Left cardiac atrium (tissue), 4 donors: ENCODE data around the gene TBC1D1. TPM values are rescaled to one million over a fixed set of nuclear protein-coding genes. Genes with fewer than 3 reads are reported as not detected.
"Not testable (repeated sequence)": the region's sequence is repeated elsewhere in the genome, so short reads cannot be mapped to it uniquely, and the experiment has no call there.

Experiments
- ATAC-seq, 2 donors: fragments of 200-7000 bp; cut with Tn5 transposase; one replicate each; pipeline ENCODE4 v1.9.1; 2020; ENCODE audit warnings: mild to moderate bottlenecking in 2 of 2, moderate library complexity in 2 of 2
- DNase-seq: peaks from one replicate; pipeline ENCODE4 v3.0.0-alpha.2; 2020
- intact Hi-C, 2 donors: fragments of 100-400 bp; cut with DNase I; formaldehyde crosslinking; loops; one replicate each; pipeline versions ENCODE4 v1.14.1 to v1.15.1; 2022 to 2023
- total RNA-seq, 2 donors: library from RNA; stranded (reverse); fragmentation: NEBNext Ultra II Directional; extraction: Animal tissue kit (Norgen Biotek cat#: 25700); gene quantifications; one replicate each; pipeline ENCODE4 v1.2.1, GENCODE V29; 2021
- donor health status: DM: no; HTN: yes; CAD: no.
- donor health status: DM: no; HTN: yes; CAD: no; lungs with severe emphysema.
- donor health status: DM: yes; HTN: yes; CAD: no.
- donor health status: Dilated cardiomyopathy.

Gene TBC1D1
- total RNA-seq, 2 donors from 2014 or later, result 116 to 130 TPM

- DNase-seq, result no peak
- intact Hi-C loops, result no loop called here
- ATAC-seq, result peak in 1 of 2 donors; percentile 35
Measured at GRCh38 chr4:37917388-37917787, 26.5 kb downstream of the TBC1D1 start.

GRCh38 chr4:37918653-37919052 is 27.8 kb downstream of the TBC1D1 start:
- DNase-seq (no peak), ATAC-seq (no peak)
- intact Hi-C loops, result no loop called here

GRCh38 chr4:37922328-37922727 is 31.4 kb downstream of the TBC1D1 start:
- no peak for DNase-seq
- intact Hi-C loops, result no loop called here
- peak in 1 of 2 donors; percentile 64 for ATAC-seq

- ATAC-seq, DNase-seq, intact Hi-C loops: not testable (repeated sequence)
Measured at GRCh38 chr4:37923089-37923488, 32.2 kb downstream of the TBC1D1 start.

DNA sequence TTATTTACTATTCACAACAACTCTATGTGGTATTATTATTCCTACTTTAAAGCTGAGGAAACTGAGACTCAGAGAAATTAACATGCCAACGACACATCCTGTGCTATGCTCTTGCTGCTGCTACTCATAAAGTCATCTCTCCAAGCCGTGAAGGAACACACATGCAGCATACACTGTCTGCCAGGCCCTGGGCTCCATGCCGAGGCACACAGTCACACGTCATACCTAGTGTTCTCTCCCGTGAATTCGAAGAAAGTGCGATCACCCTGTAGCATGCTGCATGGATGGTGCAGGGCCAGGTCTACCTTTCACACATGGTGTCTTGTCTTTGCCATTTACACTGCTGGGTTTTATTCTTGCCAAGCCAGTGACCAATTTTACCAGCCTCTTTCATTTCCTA is 34.1 kb downstream of the TBC1D1 start:
- DNase-seq, result no peak
- no peak for ATAC-seq
- intact Hi-C loops, result no loop called here

DNA sequence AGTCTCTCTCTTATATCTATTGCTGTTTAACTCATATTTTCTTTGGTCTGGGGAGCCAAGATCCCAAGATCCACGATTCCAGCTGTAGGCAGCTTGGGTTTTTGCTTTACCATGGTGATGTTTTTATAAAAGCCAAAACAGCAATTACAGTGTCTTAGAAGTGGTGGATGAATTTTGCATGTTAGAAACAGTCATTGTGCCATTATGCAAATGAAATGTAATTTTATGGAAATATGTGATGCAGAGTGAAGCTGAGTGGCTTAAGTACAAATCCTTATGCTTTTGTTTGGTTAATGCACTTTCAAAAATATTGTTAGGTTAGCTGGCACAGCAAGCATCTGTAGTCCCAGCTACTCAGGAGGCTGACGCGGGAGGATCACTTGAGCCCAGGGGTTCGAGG is 36.5 kb downstream of the TBC1D1 start:
- intact Hi-C loops, result no loop called here
- DNase-seq, result no peak
- ATAC-seq, result no peak

GRCh38 chr4:37928426-37929416 is 37.8 kb downstream of the TBC1D1 start:
- no peak for DNase-seq
- no peak for ATAC-seq
- intact Hi-C loops, result no loop called here

DNA sequence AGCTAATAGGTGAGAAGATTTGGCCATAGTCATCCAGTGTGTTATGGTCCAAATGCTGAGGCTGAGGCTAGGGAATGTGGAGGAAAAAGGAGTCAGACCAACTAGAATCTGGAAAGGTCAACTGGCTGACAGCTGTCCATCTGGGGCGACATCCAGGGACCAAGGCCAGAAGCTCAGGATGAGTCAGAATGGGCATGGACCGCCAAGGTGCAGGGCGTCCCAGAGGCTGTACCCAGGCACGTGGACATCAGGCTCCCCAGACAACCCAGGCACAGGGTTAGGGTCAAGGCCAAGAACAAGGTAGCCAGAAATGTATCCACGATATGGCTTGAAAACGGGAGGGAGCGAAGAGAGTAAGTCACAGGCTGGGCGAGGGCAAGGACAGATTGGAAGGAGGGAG is 43.2 kb downstream of the TBC1D1 start:
- ATAC-seq, result peak in 1 of 2 donors; percentile 38
- intact Hi-C loops, result no loop called here

DNA sequence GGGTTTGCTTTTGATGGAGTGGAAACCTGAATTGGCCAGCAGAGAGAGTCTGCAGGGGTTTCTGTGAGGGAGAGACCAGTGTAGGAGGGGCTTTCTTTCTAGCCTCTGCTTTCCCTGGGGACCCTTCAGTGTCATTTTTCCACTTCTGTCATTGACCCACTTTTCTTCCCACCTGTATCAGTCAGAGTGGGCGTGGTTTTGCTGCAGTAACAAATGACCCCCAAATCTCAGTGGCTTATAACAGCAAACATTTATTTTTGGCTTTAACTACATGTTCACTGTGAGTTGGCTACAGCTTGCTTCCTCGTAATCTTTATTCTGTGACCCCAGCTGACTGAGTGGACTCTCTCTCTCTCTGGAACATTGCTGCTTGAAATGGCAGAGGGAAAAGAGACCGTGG is 43.7 kb downstream of the TBC1D1 start:
- no peak for DNase-seq
- no peak for ATAC-seq
- intact Hi-C loops, result no loop called here

More for the DNA sequence above, 43.2 kb downstream of the TBC1D1 start:
- no peak for DNase-seq

DNA sequence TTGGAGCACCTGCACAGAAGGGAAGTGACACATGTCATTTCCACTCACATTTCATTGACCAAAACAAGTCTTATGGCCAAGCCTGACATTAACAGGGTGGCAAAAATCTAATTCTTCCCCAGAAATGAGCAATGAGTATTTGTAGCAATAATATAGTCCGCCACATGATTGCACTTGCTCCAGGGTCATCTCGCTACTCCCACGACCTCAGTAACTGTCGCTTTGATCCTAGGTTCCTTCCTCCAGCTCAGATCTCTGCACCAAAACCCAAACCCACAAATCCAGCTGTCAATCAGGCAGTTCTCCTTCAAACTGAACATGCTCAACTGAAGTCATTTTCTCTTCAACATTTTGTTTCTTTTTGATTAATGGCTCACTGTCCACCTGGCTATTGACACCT is 44.1 kb downstream of the TBC1D1 start:
- DNase-seq (no peak), ATAC-seq (no peak)
- intact Hi-C loops, result no loop called here

- DNase-seq, result peak; percentile 52
- intact Hi-C loops, result no loop called here
- ATAC-seq, result peak; percentile 94 to 96
Measured at GRCh38 chr4:37936889-37937498, 46.1 kb downstream of the TBC1D1 start.

DNA sequence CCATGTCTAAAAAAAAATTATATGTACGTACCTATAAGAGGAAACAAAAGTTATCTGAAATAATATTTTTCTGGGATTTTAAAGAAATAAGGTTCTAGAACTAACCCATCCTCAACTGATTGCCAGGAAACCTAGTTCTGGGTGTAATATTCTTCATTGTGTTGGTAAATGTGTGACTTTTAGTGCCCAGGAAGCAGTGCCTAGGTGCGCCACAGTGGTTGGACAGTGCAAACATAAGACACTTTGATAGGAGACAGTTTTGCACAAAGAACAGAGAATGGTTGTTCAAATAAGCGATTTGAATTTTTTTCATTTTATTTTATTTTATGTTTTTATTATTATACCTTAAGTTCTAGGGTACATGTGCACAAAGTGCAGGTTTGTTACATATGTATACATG is 47.3 kb downstream of the TBC1D1 start:
- ATAC-seq, result no peak
- DNase-seq, result no peak
- intact Hi-C loops, result no loop called here

GRCh38 chr4:37946503-37947179 is 55.8 kb downstream of the TBC1D1 start:
- DNase-seq, result peak; percentile 27
- intact Hi-C loops, result loop anchor here in 1 of 2 donors (5.0 kb wide), 1 partner anchor 39 kb away; no protein-coding TSS in a partner anchor
- ATAC-seq, result peak; percentile 66 to 69

DNA sequence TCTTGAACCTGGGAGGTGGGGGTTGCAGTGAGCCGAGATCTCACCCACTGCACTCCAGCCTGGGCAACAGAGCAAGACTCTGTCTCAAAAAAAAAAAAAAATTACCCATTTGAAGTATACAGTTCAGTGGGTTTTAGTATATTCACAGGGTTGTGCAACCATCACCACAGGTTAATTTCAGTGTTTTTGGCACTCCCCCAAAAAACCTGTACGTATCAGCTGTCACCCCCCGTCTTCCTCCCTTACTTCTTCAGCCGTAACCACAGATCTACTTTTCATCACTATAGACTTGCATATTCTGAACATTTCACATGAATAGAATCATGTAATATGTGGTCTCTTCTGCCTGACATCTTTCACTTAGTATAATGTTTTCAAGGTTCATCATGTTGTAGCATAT is 57.7 kb downstream of the TBC1D1 start:
- DNase-seq, result no peak
- no peak for ATAC-seq
- intact Hi-C loops, result loop anchor here in 1 of 2 donors (5.0 kb wide), 1 partner anchor 41 kb away; no protein-coding TSS in a partner anchor

- ATAC-seq (no peak), DNase-seq (no peak)
- intact Hi-C loops, result loop anchor here in 1 of 2 donors (5.0 kb wide), 1 partner anchor 43 kb away; no protein-coding TSS in a partner anchor
Measured at GRCh38 chr4:37949636-37950426, 58.9 kb downstream of the TBC1D1 start.

DNA sequence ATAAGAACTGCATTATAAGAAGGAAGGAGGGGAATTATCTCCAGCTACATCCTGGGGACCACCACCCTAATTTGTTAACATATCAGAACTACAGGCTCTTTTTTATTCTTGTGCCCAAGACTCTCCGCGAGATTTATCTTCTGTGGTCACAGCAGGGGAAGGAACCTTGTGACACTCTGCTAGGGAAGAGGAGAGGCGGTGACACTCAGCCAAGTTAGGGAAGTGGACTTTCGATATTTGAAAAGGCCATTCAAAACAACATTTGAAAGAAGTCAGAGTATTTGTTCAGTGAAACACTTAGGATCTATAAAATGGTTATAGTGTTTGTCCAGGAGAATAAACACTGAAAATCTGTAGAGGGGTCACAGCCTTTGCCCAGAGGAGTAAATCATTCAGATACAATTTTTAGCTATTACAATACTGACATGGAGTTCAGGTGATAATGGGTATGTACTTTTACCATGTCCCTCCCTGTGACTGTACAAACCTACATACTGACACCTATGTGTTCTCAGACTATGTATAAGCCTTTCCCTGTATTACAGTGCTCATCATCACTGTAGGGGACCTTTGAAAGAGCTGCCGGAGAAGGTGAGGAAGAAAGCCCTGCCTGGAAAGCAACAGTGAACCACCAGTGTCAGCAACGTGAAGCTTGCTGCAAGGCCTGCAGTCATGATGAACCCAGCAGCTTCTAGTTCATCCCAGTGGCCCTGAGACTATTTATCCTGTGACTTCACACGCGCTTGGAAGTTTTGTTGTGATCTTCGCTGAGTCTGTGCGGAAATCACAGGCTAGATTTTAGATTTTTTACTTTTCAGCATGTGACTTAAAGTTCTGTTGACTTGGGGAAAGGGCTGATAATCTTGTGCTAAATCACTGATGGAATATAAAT is 60.8 kb downstream of the TBC1D1 start:
- intact Hi-C loops, result no loop called here
- no peak for ATAC-seq
- no peak for DNase-seq

GRCh38 chr4:37953156-37953555 is 62.3 kb downstream of the TBC1D1 start:
- ATAC-seq (no peak), DNase-seq (no peak)
- intact Hi-C loops, result no loop called here
